Measurements from ENCODE around the gene RNF34.

GRCh38 chr12:121400332-121401139 is 618 bp downstream of the RNF34 start:
- TF ChIP-seq CTCF (conservative IDR thresholded peaks at IDR 0.05) (no peak), EZH2 (IDR thresholded peaks at IDR 0.05; ENCODE audit: low read depth) (no peak)
